ENCODE measurements around the gene SOX8.
"Not testable (repeated sequence)": the region's sequence is repeated elsewhere in the genome, so short reads cannot be mapped to it uniquely, and the experiment has no call there.

The SOX8 gene

DNA sequence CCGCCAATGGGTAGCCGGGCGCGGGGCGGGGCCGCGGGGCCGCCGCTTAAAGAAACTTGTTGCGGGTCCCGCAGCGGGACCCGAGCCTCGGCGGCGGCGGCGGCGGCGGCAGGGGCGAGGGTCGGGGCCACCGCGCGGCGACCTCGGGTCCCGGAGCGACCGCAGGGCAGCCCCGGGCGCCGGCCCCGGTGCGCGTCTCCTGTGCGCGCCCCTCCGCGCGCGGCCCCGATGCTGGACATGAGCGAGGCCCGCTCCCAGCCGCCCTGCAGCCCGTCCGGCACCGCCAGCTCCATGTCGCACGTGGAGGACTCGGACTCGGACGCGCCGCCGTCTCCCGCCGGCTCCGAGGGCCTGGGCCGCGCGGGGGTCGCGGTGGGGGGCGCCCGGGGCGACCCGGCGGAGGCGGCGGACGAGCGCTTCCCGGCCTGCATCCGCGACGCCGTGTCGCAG is at the start of gene SOX8:
Gene SOX8 (plus strand): TSS at position 76 of the 450 bp plus-strand sequence. CDS start 153 bp downstream, at position 229.
- intact Hi-C loops (cut with DNase I), result loop anchor here (5.0 kb wide), 1 partner anchor 169 kb away; no protein-coding TSS in a partner anchor
- DNase-seq, result no peak

DNA sequence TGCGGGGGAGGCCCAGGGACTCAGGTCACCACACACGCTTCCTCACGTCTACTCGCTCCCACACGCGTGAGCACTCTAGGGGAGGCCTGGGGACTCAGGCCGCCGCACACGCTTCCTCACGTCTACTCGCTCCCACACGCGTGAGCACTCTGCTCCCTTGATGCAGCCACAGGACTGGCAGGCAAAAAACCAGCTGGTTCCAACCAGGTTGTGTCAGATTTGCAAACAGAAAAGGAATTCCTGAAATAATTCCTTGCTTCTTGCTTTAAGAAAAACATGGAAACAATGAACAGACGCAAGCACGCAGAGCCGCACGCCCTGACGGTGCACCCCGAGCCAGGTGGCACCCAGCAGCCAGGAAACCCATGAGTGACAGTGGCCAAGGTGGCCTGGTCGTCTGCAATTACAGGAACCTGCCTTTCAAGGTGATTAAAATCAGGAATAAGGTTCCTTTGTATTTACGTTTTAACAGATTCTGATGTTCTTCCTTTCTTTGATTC is 48.7 kb upstream of the SOX8 start:
- intact Hi-C loops (cut with DNase I), result no loop called here
- DNase-seq, result peak in 3 of 10 donors; percentile 24 to 77 (median 62)

DNA sequence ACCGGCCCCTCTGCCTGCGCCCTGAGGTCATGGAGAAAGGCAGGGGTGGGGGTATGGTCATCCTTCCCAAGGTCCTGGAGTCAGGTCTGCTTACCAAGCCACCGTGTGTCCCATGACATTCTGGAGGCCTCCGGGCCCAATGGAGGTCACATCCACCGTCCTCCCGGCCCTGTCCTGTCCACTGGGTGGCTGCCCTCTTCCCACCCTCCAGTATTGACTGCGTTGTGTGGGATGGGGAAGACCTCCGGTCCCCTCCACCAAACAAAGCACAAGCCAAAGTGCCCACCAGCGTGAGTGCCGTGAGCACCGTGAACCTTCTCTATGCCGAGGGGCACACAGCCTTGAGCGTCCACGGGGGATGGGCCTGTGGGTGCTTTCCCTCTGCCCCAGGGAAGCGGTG is 48.0 kb upstream of the SOX8 start:
- peak in 1 of 10 donors; percentile 57 for DNase-seq
- intact Hi-C loops (cut with DNase I), result no loop called here

DNA sequence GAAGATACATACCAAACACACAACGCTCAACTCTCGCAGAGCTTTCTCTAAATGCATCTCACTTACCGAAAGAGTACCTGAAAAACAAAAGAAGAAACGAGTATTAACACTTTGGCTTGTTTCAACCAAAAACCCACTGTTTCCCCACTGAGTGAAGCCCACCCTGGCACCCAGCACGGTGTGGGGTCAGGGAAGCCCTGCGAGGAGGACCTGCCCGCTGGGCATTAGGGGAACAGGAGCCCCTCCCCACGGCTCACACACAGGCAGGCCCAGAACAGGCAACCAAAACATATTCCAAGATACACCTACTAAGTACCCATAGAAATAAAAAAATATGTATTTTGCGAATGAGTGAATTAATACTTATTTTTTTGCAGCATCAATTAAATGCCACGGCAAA is 47.4 kb upstream of the SOX8 start:
- intact Hi-C loops (cut with DNase I), result no loop called here

DNA sequence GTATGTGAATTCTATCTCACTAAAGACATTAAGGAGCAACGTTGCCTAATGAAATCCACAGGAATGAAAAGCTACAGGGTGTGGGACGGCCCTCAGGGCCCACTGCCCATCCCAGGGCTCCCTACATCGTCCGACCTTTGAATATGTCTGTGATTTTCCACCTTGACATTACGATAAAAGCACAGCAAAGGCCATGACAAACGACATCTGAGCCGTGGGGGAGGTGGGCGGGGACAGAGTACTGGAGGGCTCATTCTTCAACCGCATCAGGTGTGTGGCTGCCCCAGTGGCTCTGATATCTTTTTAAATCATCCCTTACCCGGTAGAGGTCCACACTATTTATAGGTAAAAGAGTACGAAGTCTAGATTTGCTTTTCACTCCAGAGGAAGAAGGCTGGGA is 45.9 kb upstream of the SOX8 start:
- DNase-seq, result peak in 2 of 10 donors; percentile 24 to 31

More for the DNA sequence above, 47.4 kb upstream of the SOX8 start:
- peak in 2 of 10 donors; percentile 16 to 25 for DNase-seq

DNA sequence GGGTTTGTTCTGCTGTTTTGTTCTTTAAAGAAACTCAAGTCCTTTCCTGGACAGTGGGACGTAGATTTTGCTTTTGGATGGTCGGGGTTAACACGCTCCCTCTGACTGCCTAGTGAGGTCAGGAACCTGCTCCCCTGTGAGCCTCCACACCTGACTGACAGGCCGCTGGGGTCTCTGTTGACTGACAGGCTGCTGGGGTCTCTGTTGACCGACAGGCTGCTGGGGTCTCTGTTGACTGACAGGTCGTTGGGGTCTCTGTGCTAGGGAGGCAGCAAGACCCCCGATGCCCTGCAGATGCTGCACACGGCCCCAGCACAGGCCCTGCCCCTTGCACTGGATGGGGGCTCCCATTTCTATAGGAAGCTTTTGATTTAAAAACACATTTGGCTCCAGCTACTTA is 44.3 kb upstream of the SOX8 start:
- DNase-seq, result peak in 2 of 10 donors; percentile 49 to 57
- intact Hi-C loops (cut with DNase I), result no loop called here

More for the DNA sequence above, 45.9 kb upstream of the SOX8 start:
- intact Hi-C loops (cut with DNase I), result no loop called here

DNA sequence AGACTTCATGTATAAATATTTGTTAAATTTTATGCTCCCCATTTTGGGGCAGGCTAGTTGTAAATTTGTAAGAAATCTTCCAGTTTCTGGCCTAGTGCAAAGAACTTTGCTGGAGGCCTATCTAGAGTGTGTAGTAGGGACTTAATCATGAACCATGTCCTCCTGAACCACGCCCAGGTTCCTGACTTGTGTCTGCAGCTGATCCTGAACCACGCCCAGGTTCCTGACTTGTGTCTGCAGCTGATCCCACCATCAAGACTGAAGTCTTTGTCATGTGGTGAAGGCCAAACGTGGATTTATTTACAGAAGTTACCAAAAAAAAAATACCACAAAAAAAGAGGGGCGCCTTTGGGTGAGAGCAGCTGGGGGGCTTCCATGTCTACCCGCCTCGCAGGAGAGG is 43.8 kb upstream of the SOX8 start:
- no peak for DNase-seq
- intact Hi-C loops (cut with DNase I), result no loop called here

DNA sequence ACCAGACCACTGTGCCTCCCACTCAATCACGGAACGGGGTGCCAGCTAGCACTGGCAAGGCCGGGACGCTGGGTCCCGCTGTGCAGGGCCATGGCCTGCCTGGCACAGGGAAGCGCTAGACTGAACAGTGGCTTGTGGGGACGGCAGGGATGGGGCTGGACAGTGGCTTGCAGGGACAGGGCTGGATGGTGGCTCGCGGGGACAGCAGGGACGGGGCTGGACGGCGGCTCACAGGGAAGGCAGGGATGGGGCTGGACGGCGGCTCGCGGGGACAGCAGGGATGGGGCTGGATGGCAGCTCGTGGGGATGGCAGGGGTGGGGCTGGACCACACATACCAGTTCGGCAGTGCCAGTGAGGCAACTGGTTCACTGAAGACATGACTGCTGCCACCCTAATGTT is 43.4 kb upstream of the SOX8 start:
- DNase-seq, result peak in 4 of 10 donors; percentile 29 to 85 (median 58)
- intact Hi-C loops (cut with DNase I), result no loop called here

DNA sequence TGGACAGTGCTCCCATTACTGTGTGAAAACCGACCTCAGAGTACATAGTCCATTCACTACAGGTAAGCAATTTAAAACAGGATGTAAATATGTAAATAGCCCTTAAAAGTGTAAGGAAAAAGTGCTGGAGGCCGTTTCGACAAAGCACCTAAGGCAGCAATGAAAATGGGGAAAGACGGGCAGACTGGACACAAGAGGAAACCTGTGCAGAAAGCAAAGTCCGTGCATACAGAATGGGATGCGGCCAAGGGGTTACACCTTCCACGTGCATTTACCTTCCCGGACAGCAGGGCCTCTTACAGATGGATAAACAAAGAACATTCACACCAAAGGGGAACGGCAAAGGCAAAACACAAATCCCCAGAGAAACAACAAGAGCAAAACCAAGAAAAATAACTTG is 42.8 kb upstream of the SOX8 start:
- intact Hi-C loops (cut with DNase I), result no loop called here
- DNase-seq, result no peak

DNA sequence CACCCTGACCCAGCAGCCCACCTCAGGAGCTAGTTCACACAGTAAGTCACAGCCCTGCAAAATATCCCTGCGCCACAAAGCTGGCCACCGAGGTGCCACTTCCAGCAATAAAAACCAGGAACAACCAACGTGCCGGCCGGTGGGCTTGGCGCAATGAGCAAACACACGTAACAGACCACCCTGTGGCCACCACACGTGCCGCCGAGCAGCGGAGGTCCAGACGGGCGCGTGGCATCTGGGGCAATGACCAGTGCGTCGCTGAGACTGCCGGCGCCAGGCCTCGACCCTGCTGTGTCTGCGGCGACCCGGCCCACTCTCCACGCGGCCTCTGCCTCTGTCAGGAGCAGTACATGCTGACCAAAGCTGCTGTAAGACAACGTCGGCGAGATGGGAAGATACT is 42.3 kb upstream of the SOX8 start:
- peak in 2 of 10 donors; percentile 56 to 57 for DNase-seq
- intact Hi-C loops (cut with DNase I), result no loop called here

DNA sequence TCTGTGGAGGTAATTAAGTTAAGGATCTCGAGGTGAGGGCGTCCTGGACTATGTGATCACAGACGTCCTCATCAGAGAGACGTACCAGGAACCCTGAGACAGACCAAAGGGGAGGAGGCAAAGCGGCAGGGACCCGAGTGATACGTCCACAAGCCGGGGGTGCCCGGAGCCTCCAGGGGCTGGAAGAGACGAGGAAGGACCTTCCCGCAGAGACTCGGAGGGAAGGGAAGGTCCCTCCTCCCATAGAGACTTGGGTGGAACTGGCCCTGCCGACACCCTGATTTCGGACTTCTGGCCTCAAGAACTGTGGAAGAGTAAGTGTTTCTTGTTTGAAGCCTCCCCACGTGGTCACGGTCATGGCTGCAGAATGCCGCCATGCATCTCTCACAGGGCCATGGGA is 41.6 kb upstream of the SOX8 start:
- intact Hi-C loops (cut with DNase I), result no loop called here
- DNase-seq, result peak in 2 of 10 donors; percentile 48 to 52

DNA sequence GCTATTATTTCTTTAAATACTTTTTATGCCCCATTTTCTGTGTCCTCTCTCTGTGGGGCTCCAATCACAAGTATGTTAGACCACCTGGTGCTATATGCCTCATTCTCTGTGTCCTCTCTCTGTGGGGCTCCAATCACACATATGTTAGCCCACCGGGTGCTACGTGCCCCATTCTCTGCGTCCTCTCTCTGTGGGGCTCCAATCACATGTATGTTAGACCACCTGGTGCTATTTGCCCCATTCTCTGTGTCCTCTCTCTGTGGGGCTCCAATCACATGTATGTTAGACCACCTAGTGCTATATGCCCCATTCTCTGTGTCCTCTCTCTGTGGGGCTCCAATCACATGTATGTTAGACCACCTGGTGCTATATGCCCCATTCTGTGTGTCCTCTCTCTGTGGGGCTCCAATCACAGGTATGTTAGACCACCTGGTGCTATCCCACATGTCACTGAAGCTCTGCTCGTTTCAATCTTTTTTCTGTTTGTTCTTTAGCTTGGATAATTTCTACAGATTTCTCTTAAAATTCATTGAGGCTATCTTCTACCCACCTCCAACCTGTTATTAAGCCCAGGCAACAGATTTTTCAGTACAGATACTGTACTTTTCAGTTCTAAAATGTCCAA is 39.0 kb upstream of the SOX8 start:
- DNase-seq, result no peak
- intact Hi-C loops (cut with DNase I), result no loop called here

DNA sequence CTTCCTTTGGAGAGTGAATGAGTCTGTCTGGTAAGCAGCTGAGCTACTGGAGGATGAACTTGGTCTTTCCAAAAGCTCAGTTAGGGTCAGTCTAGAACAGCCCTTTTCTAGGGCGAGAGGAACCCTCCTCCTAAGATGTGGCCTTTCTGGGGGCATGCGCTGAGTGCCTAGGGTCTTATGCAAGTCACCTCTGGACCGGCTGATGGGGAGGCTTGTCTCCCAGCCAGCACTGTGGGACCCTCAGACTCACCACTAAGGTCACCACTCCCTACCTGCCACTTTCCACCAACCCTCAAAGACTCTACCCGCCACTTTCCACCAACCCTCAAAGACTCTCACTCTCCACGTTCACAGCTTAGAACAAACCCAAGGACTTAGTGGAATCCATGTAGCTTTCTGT is 37.6 kb upstream of the SOX8 start:
- peak in 2 of 10 donors; percentile 32 to 74 for DNase-seq
- intact Hi-C loops (cut with DNase I), result no loop called here

DNA sequence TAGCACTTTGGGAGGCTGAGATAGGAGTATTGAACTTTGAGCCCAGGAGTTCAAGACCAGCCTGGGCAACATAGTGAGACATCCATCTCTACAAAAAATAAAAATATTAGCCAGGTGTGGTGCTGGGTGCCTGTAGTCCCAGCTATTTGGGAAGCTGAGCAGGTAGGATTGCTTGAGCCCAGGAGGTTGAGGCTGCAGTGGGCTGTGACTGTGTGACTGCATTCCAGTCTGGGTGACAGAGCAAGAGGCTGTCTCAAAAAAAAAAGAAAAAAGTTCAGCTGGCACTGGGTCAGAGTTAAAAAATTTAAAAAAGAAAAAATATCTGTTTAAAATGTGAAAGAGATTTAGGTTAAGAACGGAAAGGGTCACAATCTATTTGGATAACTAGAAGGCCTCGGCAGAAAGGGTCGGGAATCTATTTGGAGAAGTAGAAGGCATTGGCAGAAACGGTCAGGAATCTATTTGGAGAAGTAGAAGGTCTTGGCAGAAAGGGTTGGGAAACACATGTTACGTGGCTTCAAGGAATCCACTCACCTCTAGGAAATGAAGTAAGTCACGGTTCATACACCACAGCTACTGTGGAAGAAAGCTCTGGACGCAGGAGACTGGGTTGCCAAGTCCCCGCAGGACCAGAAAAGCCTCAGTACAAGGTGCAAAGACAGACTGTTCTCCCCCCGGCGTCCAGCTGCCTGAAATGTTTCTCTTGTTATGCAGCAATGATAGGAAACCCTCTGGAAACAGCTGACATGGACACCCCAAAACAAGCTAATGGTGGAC is 36.1 kb upstream of the SOX8 start:
- peak in 1 of 10 donors; percentile 39 for DNase-seq
- intact Hi-C loops (cut with DNase I), result no loop called here

DNA sequence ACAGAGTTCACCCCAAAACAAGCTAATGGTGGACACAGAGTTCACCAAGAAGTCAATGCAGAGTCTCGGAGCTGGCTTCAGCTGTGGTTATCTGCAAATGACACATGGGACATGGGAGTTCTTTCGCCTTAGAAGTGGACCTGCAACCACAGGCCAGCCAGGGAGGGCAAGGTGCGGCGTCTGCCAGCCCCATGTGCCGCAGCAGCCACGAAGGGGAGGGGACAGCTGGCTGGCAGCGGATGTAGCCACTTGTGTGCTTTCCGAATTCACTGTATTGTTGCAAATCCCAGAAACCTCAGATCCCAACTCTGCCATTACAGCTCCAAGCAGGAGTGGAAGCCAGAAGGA is 35.5 kb upstream of the SOX8 start:
- DNase-seq, result peak in 2 of 10 donors; percentile 25 to 49
- intact Hi-C loops (cut with DNase I), result no loop called here

DNA sequence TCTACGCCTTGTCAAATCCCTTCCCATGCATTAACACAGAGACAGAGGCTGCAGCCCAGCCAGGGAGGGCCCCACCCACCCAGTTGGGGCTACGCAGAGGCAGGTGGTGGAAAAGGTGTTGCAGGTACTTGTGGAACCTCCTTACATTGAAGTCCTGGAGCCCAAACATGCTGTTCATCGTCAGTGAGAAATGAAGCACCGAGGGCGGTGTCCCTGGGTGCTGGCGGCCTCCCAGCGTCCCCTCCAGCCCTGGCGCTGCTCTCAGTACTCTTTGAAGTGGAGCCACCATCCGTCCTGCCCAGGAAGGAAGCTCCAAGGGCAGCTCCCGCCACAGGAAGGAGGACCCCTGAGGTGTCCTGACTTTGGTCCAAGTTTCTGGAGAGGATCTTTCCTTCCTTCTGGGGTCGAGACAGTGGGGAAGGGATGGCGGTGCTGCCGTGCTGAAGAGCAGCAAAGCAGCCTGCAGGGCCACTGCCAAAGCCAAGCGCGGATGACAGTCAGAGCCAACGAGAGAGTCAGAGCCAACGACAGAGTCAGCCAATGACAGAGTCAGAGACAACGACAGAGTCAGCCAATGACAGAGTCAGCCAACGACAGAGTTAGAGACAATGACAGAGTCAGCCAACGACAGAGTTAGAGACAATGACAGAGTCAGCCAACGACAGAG is 34.2 kb upstream of the SOX8 start:
- DNase-seq, result peak in 2 of 10 donors; percentile 63 to 88
- intact Hi-C loops (cut with DNase I), result no loop called here

DNA sequence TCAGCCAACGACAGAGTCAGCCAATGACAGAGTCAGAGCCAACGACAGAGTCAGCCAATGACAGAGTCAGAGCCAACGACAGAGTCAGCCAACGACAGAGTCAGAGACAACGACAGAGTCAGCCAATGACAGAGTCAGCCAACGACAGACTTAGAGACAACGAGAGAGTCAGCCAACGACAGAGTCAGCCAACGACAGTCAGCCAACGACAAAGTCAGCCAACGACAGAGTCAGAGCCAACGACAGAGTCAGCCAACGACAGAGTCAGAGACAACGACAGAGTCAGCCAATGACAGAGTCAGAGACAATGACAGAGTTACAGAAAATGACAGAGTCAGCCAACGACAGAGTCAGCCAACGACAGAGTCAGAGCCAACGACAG is 33.7 kb upstream of the SOX8 start:
- intact Hi-C loops (cut with DNase I), result not testable (repeated sequence)
- peak in 2 of 10 donors; percentile 69 to 81 for DNase-seq

DNA sequence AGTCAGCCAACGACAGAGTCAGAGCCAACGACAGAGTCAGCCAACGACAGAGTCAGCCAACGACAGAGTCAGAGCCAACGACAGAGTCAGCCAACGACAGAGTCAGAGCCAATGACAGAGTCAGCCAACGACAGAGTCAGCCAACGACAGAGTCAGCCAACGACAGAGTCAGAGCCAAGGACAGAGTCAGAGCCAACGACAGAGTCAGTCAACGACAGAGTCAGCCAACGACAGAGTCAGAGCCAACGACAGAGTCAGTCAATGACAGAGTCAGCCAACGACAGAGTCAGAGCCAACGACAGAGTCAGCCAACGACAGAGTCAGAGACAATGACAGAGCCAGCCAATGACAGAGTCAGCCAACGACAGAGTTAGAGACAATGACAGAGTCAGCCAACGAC is 32.8 kb upstream of the SOX8 start:
- peak in 1 of 10 donors; percentile 52 for DNase-seq
- intact Hi-C loops (cut with DNase I), result not testable (repeated sequence)

DNA sequence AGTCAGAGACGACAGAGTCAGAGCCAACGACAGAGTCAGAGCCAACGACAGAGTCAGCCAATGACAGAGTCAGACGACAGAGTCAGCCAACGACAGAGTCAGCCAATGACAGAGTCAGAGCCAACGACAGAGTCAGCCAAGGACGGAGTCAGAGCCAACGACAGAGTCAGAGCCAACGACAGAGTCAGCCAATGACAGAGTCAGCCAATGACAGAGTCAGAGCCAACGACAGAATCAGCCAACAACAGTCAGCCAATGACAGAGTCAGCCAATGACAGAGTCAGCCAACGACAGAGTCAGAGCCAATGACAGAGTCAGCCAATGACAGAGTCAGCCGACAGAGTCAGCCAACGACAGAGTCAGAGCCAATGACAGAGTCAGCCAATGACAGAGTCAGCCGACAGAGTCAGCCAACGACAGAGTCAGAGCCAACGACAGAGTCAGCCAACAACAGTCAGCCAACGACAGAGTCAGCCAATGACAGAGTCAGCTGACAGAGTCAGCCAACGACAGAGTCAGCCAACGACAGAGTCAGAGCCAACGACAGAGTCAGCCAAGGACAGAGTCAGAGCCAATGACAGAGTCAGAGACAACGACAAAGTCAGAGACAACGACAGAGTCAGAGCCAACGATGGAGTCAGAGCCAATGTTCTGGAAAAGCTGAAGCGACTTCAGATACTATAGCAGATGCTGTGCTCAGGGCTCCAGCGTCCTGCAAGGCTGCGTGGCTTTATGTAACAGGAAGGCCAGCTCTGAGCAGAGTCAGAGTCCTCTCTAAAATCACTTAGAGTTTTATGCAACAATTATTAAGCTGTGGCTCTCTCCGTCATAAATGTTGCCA is 30.6 kb upstream of the SOX8 start:
- intact Hi-C loops (cut with DNase I), result not testable (repeated sequence)
- DNase-seq, result peak in 2 of 10 donors; percentile 83

DNA sequence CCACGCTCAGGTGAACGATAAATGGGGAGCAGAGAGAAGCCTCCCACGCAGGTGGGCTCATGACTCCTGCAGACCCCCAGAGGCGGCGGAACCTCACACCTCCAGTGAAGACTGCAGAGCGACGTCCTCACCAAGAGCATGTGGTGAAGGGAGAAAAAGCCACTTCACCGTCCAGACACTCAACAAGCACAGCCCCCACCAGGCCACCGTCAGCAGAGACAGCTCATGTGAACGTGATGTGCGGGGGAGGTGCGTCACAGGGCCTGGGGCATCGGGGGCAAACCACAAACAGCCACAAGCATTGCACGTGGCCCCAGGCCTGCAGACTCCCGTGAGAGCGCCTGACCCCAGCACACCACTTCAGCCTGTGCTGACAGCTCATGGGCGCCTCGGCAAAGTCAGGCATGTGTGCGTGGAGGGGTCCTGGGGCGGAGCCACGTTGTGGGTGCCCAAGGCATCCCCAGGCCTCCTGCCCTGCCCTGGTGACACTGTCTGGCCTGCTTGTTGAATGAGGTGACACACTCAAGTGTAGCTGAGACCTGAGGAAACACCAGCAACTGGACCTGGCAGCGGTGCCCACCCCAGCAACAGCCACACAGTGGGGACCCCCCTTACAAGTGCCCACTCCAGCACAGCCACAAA is 29.8 kb upstream of the SOX8 start:
- intact Hi-C loops (cut with DNase I), result no loop called here

More for the DNA sequence above, 29.8 kb upstream of the SOX8 start:
- peak in 2 of 10 donors; percentile 67 to 76 for DNase-seq

Measured in posterior cingulate gyrus (tissue), 11 donors.